GM21528 (cell line): ENCODE data around the gene GAS2L1.
"Not testable (repeated sequence)": the region's sequence is repeated elsewhere in the genome, so short reads cannot be mapped to it uniquely, and the experiment has no call there.

ENCODE experiments used
- ATAC-seq: cut with Tn5 transposase; IDR thresholded peaks from one replicate; pipeline ENCODE4 v1.9.1; 2021; ENCODE audit warnings: mild to moderate bottlenecking, moderate library complexity; ENCODE audit not compliant: unreplicated experiment, low FRiP score

Gene GAS2L1

DNA sequence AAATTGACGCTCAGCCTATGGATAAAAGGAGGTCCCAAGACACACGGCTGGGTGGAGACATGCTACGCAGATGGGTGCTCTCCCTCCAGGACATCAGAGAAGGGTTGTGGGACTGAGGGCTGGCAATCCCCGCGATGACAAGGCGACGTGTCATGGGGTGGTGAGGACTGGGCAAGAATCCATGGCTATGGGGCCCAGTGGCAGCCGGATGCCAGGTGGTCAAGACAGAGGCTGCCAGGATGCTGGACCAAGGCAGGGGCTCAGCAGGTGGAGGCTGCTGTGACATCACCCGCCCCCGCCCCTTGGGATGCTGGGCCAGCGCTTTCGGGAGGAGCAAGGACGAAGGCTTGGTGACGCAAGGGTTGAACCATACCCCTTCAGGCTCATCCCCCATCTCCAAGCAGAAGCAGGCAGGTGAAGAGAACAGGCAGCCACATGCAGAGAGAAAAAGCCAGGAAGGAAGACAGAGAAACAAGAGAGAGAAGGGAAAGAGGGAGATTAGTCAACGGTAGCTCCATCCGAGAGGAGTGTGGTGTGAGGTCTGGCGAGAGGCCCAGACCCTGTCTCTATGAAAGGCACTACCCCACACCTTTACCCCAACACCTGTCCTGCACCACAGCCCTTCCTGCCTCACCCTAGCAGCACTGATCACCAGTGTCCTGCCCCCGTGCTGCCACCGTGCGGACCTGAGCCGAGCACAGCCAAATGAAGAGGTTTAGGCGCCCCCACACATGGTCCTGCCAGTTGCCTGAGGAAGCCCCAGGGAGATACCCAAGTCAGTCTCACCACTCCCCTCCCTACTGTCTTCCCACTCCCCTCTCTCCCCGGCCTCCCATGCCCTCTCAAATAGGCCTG lies 33.2 kb downstream of the GAS2L1 start:
- no peak for ATAC-seq

DNA sequence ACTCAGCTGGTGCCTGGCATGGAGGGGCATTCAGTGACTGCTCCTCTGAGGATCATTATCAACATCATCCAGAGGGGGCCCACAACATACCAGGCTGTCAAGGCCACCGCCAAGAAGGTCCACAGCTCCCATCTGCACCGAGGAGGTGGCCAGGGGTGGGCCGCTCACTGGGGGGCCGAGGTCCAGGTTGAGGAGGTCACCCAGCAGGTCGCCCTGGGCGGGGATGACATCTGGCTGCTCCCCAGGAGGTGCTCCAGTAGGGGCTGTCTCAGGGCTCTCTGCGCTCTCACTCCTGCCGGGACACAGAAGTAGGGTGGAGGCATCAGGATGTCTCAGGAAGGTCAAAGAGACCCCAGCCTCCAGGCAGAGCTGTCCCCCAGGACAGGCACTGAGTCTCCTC lies 34.1 kb downstream of the GAS2L1 start:
- no peak for ATAC-seq

DNA sequence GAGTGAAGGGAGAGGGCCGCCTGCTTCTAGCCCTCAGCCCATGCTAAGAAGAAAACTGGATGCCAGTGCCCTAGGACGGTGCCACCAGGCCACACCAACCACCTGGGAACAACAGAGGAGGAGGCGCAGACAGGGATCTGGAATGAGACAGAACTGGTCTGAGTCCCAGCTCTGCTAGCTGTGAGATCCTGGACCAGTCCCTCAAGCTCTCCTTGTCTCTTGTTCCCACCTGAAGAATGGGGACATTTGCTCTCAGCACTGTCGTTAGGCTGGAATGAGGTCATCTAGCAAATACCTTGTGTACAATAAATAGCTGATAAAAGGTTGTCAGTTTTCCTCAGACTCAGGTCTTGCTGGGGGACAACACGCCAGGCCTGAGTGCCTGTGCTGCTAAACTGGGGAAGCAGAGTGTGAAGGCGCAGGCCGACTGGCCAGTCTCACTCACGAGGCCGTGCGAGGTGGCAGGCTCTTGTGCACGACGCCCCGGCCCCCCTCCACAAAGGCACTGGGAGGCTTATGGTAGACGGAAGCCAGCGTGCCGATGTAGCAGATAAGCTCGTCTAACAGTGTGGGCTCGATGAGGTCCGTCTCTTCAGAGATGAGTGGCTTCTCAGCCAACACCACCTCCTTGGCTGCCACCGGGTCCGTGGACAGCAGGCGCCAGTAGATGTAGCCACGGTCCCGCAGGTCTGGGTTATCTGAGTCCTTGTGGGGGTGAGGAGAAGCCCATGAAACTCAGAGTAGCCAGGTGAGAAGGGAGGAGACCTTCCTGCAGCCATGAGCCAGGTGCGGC lies 34.8 kb downstream of the GAS2L1 start:
- ATAC-seq, result no peak

DNA sequence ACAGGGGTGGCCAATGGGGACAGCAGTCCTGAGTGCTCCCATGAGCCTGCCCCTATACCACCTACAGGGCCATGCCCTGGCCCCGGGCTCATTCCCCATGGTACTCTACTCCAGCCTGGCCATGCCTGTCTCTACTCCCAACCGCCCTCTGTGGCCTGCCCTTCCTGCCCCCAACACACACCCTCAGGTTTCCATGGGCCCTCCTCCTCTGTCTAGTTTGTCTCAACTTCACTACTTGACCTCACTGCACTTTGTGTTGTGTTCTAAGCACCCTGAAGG lies 35.3 kb downstream of the GAS2L1 start:
- ATAC-seq, result no peak

DNA sequence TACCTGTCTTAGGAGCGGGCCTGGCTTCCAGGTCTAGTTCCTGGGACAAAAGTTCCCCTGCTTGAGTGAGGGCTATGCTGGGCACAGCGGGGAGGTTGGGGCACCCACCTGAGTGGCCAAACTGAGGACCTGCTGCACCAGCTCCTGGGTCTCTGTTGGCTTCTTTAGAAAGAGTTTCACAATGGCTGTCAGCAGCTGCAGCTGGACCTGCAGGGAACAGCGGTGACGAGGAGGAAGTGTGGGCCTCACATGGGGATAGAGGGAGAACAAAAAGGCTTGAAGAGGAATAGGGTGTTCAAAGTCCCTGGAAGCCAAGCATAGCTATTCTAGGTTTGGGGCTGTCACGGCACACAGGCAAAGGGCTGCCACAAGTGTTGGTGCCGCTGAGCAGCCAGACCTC lies 35.7 kb downstream of the GAS2L1 start:
- ATAC-seq, result no peak

DNA sequence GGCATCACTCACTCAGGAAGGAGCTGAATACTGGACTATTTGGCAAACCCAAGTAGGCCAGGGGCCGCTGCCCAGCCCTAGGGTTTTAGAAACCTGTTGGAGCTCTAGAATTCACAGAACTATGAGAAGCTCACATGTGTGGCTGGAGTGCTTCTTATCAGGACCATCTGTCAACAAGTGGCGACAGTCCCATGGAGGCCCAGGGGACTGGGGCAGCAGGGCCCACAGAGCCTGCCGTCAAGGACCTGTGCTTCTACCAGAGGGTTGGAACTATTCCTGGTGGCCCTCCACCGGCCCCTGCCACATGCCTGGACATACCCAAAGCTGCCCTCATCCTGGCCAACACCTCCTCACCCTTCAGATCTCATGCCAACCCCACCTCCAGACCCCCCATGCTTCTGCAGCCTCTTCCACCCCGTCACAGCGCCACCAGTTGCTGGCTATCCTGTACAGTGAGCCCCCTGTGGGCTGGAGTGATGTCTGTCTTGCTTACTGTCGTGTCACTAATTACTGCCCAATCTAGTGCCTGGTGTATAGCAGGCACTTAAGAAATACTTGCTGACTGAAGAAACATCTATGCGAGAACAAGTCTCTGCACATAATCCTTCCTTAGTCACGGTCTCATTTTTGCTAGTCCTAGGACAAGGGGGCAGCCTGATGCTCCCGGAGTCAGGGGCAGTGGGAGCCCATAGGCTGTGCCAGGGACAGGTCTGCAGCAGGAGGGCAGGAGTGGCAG lies 36.3 kb downstream of the GAS2L1 start:
- no peak for ATAC-seq

DNA sequence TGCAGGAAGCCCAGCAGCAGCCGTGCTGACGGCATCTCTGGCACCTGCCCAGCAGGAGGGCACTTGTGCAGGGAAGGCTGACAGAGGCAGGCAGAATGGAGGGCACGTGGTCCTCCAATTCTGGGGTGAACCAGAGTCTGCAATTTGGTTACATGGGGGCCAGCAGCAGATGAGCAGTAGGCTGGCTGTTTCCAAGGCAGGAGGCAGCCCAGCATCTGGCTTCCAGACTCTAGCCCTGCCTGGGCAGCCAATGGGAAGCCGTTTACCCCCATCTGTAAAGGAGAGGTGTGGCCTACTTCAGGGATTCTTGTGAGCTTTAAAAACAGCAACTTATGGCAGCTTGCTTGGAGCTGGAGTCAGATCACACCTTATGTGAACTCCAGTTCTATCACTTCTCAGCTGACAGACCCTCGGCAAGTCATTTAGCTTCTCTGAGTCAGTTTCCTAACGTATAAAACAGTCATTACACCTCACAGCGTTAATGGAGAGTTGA lies 36.9 kb downstream of the GAS2L1 start:
- ATAC-seq, result no peak

DNA sequence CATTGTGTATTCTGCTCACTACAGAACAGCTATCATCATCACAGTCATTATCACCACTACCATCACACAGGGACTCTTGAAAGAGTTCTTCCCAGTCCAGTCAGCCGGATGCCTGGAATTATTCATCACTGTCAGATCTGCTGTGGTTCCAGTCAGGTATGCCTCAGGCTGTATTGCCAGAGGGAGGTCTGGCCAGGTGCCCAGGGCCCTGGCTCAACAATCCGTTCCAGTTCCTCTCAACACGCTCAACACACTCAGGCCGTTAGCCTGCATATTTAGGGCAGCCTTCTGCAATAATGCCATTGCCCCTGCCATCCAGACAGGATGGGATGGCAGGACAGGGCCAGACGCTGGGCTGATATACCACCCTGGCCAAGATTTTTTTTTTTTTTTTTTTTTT lies 37.7 kb downstream of the GAS2L1 start:
- ATAC-seq, result no peak

DNA sequence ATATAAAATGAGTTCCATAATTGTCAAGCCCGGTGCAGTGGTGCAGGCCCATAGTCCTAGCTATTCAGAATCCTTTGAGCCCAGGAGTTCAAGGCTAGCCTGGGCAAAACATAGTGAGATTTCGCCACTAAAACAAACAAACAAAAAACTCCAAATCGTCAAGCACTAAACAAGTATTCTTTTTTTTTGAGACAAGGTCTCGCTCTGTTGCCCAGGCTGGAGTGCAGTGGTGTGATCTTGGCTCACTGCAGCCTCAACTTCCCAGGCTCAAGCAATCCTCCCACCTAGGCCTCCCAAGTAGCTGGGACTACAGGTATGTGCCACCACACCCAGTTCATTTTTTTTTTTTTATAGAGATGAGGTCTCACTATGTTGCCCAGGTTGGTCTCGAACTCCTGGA lies 38.4 kb downstream of the GAS2L1 start:
- not testable (repeated sequence) for ATAC-seq

DNA sequence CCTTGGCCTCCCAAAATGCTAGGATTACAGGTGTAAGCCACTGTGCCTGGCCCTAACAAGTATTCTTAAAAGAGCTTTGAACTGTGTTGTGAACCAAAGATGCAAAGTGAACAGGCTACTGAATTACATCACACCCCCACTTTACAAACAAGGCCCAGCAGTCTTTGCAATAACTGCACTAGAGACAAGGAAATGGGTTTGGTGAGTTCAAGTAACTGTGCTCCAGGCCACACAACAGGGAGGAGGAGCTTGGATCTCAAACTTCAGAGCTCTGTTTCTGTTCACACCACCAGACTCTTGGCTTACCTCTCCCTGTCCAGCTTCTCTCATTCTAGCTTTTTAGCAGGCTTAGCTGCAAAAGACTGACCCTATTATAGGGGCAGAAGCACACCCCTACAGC lies 39.5 kb downstream of the GAS2L1 start:
- no peak for ATAC-seq

DNA sequence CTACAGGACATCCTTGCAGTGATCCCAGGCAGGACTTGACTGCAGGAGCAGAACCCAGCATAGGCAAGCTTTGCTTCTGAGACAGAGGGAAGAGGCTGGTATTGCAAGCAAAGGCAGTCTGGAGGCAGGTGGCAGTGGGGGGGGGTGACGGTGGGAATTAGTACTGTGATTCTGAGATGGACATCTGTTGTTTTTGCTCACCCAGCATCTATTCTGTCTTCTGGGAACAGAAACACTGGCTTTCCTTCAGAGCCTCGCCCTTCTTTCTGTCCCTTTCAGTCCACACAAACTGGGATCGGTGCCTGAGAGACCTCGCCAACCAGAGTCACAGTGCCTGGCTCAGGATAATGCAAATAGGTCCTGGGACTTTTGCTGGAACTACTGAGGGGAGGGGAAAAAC lies 40.2 kb downstream of the GAS2L1 start:
- ATAC-seq, result no peak

DNA sequence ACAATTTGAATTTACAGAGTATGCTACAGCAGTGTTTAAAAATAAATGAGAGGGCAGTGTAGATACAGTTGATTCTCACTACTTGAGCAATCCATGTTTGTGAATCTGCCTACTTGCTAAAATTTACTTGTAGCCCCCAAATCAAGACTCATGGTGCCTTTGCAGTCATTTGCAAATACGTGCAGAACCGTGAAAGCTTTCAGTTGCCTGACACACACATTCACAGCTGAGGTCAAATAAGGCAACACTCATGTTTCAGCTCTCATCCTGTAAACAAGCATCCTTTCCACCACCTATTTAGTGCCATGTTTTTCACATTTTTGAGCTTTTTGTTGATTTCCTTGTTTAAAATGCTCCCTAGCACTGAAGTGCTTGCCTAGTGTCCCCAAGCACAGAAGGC lies 41.6 kb downstream of the GAS2L1 start:
- ATAC-seq, result no peak

DNA sequence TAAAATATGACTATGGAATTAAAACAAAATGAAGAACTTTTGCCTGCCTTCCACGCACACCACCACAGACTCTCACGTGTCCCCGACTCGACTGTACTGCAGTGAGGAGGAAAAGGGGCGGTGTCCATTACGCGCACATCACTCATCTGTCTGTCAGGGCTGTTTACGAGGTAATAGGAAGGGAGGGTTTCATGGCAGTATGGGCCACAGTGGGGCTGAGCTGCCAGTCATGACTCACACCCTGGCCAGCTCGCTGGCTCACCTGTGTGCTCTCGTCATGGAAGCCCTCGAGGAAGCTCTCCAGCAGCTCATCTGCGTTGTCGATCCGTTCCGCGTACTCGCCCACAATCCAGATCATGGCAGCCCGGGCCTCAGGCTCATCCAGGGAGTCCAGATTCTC lies 42.5 kb downstream of the GAS2L1 start:
- no peak for ATAC-seq

DNA sequence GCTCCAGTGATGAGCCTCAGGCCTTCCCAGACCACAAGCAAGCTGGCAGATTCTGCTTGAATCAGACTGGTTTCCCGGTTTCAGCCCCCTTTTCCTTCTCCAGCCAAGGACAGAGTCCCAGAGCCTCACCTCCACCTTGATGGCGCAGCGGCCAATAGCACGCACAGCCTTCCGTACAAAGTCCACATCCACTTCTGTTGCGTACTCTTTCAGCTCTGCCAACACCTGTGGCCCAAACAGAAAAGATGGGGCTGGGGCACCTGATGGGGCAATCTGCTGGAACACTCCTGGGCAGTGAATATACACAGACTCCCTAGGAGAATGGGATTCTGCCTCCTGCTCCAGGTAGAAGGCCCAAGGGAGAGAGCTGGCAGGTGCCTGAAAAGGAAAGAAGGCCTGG lies 44.6 kb downstream of the GAS2L1 start:
- ATAC-seq, result no peak

DNA sequence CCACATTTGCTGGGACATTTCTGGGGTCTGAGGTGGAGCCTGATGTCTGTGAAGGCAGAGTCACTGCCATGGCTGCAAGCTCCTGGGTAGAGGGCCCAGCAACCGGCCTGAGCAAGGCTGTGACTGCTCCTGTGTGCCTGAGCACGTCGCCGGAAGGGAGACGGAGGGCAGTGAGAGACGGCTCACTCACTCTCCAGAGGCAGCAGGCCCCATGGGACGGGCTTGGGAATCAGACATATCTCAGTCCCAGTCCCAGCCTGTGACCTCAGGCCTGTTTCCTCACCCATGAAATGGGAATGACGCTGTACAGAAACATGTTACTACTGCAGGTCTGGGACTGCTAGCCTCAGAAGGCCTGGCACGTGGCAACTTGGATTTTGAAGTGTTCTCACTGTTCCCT lies 45.4 kb downstream of the GAS2L1 start:
- ATAC-seq, result no peak

DNA sequence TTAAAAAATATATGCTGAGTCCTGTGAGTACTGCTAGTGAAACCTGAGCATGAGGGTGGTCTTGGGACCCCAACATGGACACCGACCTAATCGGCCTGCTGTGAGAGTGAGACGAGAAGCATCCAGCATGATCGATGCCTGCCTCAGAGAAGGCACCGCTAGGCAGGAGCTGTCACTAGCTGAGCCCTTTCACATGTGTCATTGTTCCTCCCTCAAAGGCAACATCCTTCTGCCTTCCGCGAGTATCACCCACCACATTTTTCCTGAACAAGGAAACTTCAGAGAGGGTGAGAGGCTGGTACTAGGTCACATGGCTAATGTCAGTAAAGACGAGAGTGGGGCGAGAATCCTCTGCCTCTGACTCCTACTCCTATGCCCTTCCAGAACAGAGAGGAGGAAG lies 46.3 kb downstream of the GAS2L1 start:
- ATAC-seq, result no peak

DNA sequence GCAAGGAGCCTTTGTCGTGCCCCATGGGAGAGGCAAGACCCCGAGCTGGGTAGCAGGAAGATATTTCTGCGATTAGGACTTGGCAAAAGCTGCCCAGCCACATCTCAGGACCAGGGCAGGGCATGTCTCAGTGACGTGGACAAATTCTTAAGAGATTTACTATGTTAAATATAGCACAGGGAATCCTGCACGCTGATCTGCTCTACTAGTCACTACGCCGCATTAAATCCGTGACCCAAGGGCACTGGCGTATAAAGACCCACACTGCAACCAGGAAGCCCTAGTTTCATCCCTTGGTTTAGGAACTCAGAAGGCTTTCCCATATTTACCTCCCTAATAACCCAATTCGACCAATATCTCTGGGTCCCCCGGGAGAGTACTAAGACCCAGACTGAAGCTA lies 46.8 kb downstream of the GAS2L1 start:
- no peak for ATAC-seq

DNA sequence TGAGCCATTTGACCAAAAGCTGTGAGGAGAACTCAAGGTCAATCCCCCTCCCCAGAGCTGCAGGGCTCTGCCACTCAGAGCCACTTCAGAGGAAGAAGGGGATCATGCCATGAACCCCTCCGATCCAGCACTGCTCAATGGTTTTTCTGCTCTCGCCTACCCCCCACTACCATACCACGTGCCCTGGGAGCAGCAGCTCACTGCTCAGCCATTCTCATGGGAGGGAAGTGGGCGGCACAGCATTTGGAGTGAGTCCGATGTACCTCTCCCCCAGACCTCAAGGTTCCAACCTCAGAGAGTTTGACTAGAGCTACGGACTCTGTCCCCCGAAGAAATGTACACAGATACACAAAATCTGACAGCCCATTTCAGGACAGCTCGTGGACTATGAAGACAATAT lies 47.4 kb downstream of the GAS2L1 start:
- ATAC-seq, result no peak

DNA sequence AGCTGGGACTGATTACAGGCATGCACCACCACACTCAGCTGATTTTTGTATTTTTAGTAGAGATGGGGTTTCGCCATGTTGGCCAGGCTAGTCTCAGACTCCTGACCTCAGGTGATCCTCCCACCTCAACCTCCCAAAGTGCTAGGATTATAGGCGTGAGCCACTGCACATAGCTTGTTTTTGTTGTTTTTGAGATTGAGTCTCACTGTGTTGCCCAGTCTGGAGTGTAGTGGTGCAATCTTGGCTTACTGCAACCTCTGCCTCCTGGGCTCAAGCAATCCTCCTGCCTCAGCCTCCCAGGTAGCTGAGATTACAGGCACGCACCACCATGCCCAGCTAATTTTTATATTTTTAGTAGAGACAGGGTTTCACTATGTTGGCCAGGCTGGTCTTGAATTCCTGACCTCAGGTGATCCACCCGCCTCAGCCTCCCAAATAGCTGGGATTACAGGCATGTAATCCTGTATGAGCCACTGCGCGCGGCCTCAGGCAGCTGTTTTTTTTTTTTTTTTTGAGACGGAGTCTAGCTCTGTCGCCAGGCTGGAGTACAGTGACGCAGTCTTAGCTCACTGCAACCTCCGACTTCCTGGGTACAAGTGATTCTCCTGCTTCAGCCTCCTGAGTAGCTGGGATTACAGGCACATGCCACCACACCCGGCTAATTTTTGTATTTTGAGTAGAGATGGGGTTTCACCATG lies 50.9 kb downstream of the GAS2L1 start:
- ATAC-seq, result not testable (repeated sequence)

DNA sequence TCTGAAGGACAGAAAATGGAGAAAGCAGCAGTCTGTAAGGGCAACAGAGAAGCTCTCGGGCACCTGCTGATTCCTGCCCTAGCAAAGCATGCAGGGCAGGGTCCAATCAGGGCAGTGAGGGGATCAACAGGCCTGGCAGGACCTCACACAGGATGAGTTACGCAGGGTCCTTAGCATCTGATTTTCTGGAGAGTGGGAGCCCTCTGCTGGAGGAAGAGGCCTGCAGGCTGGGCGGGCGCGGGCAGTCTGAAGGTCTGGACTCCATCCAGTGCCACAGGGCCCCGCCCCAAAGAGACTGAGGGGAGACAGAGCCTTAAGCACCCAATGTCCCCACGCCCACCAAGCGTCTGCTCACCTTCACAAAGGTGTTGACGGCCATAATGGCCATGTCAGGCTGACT lies 53.0 kb downstream of the GAS2L1 start:
- ATAC-seq, result no peak
